ENCODE measurements around the gene TTLL5.
A peak's percentile ranks its signal among the peaks of the same experiment; 100 is the strongest.

The TTLL5 gene

GRCh38 chr14:75826599-75826998 is 165.6 kb downstream of the TTLL5 start:
- Histone ChIP-seq H3K27me3 (no peaks in the 10 kb centered on the region), H3K4me1 (no peaks in the 10 kb centered on the region), H3K36me3 (no peaks in the 10 kb centered on the region), H3K4me3 (ENCODE audit: low read depth, low read length) (no peak overlapping the region), H3K9me3 (no peaks in the 10 kb centered on the region)
- TF ChIP-seq CTCF (IDR thresholded peaks at IDR 0.05; ENCODE audit: low read depth, low read length) = no peak
- no peak for DNase-seq

- Histone ChIP-seq H3K4me1 (no peaks in the 10 kb centered on the region), H3K27me3 (no peaks in the 10 kb centered on the region), H3K36me3 (no peaks in the 10 kb centered on the region), H3K9me3 (no peaks in the 10 kb centered on the region), H3K4me3 (ENCODE audit: low read depth, low read length) (no peak overlapping the region)
- no peak for DNase-seq
- TF ChIP-seq CTCF (IDR thresholded peaks at IDR 0.05; ENCODE audit: low read depth, low read length) = no peak
Measured at GRCh38 chr14:75827331-75827730, 166.3 kb downstream of the TTLL5 start.

- Histone ChIP-seq H3K27me3 (no peaks in the 10 kb centered on the region), H3K36me3 (no peaks in the 10 kb centered on the region), H3K9me3 (no peaks in the 10 kb centered on the region), H3K4me3 (ENCODE audit: low read depth, low read length) (no peak overlapping the region), H3K4me1 (peaks cover 6% of the 10 kb centered on the region)
- TF ChIP-seq CTCF (IDR thresholded peaks at IDR 0.05; ENCODE audit: low read depth, low read length) = no peak
- no peak for DNase-seq
Measured at GRCh38 chr14:75829316-75829715, 168.3 kb downstream of the TTLL5 start.

GRCh38 chr14:75831455-75831854 is 170.4 kb downstream of the TTLL5 start:
- no peaks in the 10 kb centered on the region for H3K27me3 ChIP-seq

GRCh38 chr14:75831952-75832351 is 170.9 kb downstream of the TTLL5 start:
- TF ChIP-seq CTCF (IDR thresholded peaks at IDR 0.05; ENCODE audit: low read depth, low read length) = no peak
- no peak for DNase-seq
- H3K4me3 ChIP-seq (ENCODE audit: low read depth, low read length) = no peak overlapping the region
- H3K36me3 ChIP-seq = 0 out of 2 replicates have a peak, but pooled peaks cover 3% of the 10 kb centered on the region
- H3K27me3 ChIP-seq = no peaks in the 10 kb centered on the region
- no peaks in the 10 kb centered on the region for H3K9me3 ChIP-seq
- H3K4me1 ChIP-seq = peaks cover 6% of the 10 kb centered on the region

More at GRCh38 chr14:75831455-75831854, 170.4 kb downstream of the TTLL5 start:
- DNase-seq = no peak
- no peaks in the 10 kb centered on the region for H3K9me3 ChIP-seq
- no peak overlapping the region for H3K4me3 ChIP-seq (ENCODE audit: low read depth, low read length)
- H3K36me3 ChIP-seq = no peaks in the 10 kb centered on the region
- H3K4me1 ChIP-seq = peaks cover 6% of the 10 kb centered on the region
- TF ChIP-seq CTCF (IDR thresholded peaks at IDR 0.05; ENCODE audit: low read depth, low read length) = no peak

- Histone ChIP-seq H3K27me3 (no peaks in the 10 kb centered on the region), H3K4me3 (ENCODE audit: low read depth, low read length) (no peak overlapping the region), H3K36me3 (peaks cover 3% of the 10 kb centered on the region; the same call in 1 of the 2 replicates), H3K4me1 (peaks cover 6% of the 10 kb centered on the region), H3K9me3 (no peaks in the 10 kb centered on the region)
- peak; percentile 12 for DNase-seq
- TF ChIP-seq CTCF (IDR thresholded peaks at IDR 0.05; ENCODE audit: low read depth, low read length) = no peak
Measured at GRCh38 chr14:75832621-75833297, 171.7 kb downstream of the TTLL5 start.

All from BE2C (cell line).